ENCODE results near the gene CARD16. TPM values are rescaled to one million over a fixed set of nuclear protein-coding genes. Genes with fewer than 3 reads are reported as not detected.
A peak's percentile ranks its signal among the peaks of the same experiment; 100 is the strongest.

The CARD16 gene
- total and polyA plus RNA-seq, 12 donors = 4.8 to 31.7 (median 8.0) TPM

DNA sequence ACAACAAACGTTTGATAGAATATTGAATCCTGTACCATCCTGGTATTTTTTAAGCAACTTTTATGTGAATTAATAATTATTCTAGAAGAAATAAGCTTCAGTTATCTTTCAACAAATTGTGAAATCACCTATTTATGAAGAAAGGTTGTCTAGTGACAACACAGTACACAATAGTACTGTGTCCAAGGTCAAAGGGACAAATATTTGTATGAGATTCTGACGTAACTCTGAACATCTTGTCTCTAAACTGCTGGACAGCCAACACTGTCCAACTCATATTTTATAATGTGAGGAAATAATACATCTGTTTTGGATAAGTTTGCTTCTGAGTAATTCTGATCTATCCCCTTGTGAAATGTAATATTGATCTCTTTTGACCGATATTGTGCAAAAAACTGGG, 41.1 kb downstream of the CARD16 start:
- Histone ChIP-seq H3K27me3 (no peaks in the 10 kb centered on the region), H3K36me3 (no peaks in the 10 kb centered on the region), H3K27ac (no peak overlapping the region), H3K4me3 (no peak overlapping the region), H3K9me3 (no peaks in the 10 kb centered on the region), H3K4me1 (no peaks in the 10 kb centered on the region)
- 61 to 64% methylated on average over 3 of the region's 3 CpGs for WGBS, 2 donors
- TF ChIP-seq, protein P1, sequence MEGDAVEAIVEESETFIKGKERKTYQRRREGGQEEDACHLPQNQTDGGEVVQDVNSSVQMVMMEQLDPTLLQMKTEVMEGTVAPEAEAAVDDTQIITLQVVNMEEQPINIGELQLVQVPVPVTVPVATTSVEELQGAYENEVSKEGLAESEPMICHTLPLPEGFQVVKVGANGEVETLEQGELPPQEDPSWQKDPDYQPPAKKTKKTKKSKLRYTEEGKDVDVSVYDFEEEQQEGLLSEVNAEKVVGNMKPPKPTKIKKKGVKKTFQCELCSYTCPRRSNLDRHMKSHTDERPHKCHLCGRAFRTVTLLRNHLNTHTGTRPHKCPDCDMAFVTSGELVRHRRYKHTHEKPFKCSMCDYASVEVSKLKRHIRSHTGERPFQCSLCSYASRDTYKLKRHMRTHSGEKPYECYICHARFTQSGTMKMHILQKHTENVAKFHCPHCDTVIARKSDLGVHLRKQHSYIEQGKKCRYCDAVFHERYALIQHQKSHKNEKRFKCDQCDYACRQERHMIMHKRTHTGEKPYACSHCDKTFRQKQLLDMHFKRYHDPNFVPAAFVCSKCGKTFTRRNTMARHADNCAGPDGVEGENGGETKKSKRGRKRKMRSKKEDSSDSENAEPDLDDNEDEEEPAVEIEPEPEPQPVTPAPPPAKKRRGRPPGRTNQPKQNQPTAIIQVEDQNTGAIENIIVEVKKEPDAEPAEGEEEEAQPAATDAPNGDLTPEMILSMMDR (IDR thresholded peaks at IDR 0.05) = no peak
- intact Hi-C loops (cut with DNase I) = no loop called here
- DNase-seq (no peak), ATAC-seq (no peak)

DNA sequence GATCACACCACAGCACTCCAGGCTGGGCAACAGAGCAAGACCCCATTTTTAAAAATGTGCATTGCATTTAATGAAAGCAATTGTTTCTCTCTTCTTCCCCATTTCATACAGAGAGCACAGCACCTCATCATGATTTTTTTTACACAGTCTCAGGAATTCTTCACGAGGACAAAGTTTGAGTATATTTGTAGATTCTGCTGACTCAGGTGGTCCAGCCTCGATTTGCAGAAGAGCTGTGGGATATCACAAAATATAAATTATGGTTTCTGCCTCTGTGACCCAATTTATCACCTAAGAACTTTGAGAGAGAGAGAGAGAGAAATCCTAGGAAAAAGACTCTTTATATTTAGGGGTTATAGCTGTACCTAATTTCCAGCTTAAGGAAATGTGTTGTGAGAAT, 42.0 kb downstream of the CARD16 start:
- ATAC-seq (no peak), DNase-seq (no peak)
- Histone ChIP-seq H3K27ac (no peak overlapping the region), H3K36me3 (no peaks in the 10 kb centered on the region), H3K9me3 (no peaks in the 10 kb centered on the region), H3K4me1 (no peaks in the 10 kb centered on the region), H3K4me3 (no peak overlapping the region), H3K27me3 (no peaks in the 10 kb centered on the region)
- TF ChIP-seq, protein P1 (IDR thresholded peaks at IDR 0.05) = no peak
- 85 to 92% methylated on average over 2 of the region's 2 CpGs for WGBS, 2 donors
- intact Hi-C loops (cut with DNase I) = no loop called here

DNA sequence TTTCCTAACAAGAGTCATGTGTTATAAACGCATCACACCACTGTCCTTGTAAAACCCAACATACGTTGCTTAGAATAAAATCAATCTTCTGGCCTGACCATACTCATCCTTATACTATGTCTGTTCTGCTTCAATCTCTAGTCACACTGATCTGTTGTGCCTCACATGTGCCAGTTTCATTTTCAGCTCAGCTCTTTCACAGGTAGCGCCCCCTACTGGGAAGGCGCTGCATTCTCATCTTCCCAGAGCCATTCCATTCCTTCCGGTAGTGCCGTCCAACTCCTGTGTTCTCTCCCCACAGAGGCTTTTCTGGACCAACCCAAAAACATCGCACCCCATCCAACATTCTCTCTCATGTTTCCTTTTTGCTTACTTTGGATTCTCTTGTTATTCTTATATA, 44.3 kb downstream of the CARD16 start:
- Histone ChIP-seq H3K36me3 (no peaks in the 10 kb centered on the region), H3K27ac (no peak overlapping the region), H3K4me1 (no peaks in the 10 kb centered on the region), H3K4me3 (no peak overlapping the region), H3K9me3 (no peaks in the 10 kb centered on the region), H3K27me3 (no peaks in the 10 kb centered on the region)
- TF ChIP-seq, protein P1 (IDR thresholded peaks at IDR 0.05) = peak in 8 of 9 donors; percentile 28 to 74 (median 52)
- ATAC-seq (peak in 2 of 8 donors; percentile 38 to 52), DNase-seq (peak; percentile 5 to 14)
- 77 to 82% methylated on average over 7 of the region's 7 CpGs for WGBS, 2 donors
- intact Hi-C loops (cut with DNase I) = no loop called here

DNA sequence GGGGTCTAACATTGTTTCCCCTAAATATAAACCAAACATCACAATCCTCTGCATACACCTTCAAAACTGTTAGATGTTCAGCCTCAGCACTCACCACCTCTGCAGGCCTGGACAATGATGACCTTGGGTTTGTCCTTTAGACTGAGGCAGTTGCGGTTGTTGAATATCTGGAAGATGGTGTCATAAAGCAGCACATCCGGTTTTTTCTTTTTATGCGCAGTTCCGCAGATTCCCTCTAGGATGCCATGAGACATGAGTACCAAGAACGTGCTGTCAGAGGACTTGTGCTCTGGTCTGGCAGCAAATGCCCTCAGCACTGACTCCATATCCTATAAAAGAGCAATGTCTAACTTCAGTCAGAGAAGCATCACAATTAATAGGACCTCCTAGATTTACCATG, 45.0 kb downstream of the CARD16 start:
- no peak for ATAC-seq
- no peak overlapping the region for H3K27ac ChIP-seq
- 88 to 89% methylated on average over 5 of the region's 5 CpGs for WGBS, 2 donors
- no peaks in the 10 kb centered on the region for H3K27me3 ChIP-seq
- intact Hi-C loops (cut with DNase I) = no loop called here
- H3K36me3 ChIP-seq = no peaks in the 10 kb centered on the region
- no peak overlapping the region for H3K4me3 ChIP-seq
- no peaks in the 10 kb centered on the region for H3K9me3 ChIP-seq
- no peak for DNase-seq
- TF ChIP-seq, protein P1 (IDR thresholded peaks at IDR 0.05) = no peak
- no peaks in the 10 kb centered on the region for H3K4me1 ChIP-seq

All from heart right ventricle (tissue), 16 donors.